OCI-M2 (cell line): ENCODE results near the gene BORCS6.
"Not testable (repeated sequence)": the region's sequence is repeated elsewhere in the genome, so short reads cannot be mapped to it uniquely, and the experiment has no call there.

Source experiments
- DNase-seq: peaks from one replicate; lab custom pipeline; 2025; ENCODE audit not compliant: unreplicated experiment; lab: John Stamatoyannopoulos, UW

BORCS6 gene

GRCh38 chr17:8175795-8176196 lies 14.2 kb downstream of the BORCS6 start:
- no peak for DNase-seq

- no peak for DNase-seq
These were observed 16.1 kb downstream of the BORCS6 start for GRCh38 chr17:8173871-8174322.

- DNase-seq = peak; percentile 90
These were observed 16.7 kb downstream of the BORCS6 start for GRCh38 chr17:8173056-8173870.

DNA sequence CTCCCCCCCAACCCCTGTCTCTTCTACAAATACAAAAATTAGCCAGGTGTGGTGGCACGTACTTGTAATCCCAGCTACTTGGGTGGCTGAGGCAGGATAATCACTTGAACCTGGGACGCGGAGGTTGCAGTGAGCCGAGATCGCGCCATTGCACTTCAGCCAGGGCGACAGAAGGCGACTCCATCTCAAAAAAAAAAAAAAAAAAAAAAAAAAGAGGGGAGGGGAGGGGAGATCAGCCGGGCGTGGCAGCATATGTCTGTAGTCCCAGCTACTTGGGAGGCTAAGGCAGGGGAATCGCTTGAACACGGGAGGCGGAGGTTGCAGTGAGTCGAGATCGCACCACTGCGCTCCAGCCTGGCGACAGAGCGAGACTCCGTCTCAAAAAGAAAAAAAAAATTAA lies 19.8 kb downstream of the BORCS6 start:
- DNase-seq = not testable (repeated sequence)

- no peak for DNase-seq
These were observed 22.5 kb downstream of the BORCS6 start for GRCh38 chr17:8167526-8167925.

GRCh38 chr17:8166731-8167130 lies 23.2 kb downstream of the BORCS6 start:
- no peak for DNase-seq

DNA sequence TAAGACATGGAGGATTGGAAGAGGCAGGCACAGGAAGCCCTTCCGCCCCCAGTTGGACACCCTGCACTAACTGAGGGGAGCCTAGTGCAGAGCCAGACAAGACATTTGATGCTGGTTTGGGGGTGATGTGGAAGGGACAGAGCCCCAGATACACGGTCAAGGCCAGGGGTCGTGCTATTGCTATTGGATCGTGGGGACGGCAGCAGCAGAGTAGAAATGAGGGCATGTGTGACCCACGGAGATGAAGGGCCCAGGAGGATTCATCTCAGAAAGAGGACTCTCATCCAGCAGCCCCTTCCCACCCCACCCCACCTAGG lies 25.2 kb downstream of the BORCS6 start:
- no peak for DNase-seq

DNA sequence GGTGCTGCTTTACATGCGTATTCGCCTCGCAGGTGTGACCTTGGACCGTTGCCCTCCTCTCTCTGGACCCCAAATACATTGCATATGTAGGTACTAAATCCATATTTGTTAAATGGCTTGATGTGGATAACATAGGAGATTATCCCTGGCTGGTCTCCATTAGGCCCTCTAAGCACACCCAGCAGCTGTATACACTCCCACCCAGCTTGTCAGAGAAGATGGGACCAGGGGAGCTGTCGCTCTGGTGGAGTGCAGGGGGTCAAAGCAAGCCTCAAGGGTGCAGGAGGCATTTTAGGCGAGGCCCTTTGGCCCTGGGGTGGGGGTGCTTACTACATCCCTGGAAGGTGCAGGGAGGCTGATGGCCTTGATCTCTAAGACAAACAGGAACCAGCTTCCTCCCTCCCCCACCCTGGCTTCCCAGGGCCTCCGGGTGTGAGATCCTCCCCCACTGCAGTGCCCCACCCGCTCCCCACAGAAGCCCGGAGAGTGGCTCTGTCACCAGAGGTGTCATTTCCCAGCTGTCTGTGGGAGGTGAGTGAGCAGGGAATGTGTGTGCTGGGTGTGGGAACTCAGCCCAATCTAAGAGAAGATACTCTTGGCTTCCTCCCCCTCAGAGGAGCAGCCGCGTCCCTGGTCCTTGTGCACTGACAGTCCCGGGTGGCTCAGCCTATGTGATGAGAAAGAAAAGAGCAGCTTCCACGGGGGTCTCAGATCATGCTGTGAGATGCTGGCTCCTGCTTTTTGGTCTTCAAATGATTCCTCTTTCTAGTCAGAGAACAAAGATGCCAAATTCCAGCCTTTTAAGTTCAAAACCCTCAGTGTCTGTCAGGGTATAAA lies 25.8 kb downstream of the BORCS6 start:
- peak; percentile 36 for DNase-seq

- no peak for DNase-seq
These were observed 26.7 kb downstream of the BORCS6 start for GRCh38 chr17:8162997-8163977.

DNA sequence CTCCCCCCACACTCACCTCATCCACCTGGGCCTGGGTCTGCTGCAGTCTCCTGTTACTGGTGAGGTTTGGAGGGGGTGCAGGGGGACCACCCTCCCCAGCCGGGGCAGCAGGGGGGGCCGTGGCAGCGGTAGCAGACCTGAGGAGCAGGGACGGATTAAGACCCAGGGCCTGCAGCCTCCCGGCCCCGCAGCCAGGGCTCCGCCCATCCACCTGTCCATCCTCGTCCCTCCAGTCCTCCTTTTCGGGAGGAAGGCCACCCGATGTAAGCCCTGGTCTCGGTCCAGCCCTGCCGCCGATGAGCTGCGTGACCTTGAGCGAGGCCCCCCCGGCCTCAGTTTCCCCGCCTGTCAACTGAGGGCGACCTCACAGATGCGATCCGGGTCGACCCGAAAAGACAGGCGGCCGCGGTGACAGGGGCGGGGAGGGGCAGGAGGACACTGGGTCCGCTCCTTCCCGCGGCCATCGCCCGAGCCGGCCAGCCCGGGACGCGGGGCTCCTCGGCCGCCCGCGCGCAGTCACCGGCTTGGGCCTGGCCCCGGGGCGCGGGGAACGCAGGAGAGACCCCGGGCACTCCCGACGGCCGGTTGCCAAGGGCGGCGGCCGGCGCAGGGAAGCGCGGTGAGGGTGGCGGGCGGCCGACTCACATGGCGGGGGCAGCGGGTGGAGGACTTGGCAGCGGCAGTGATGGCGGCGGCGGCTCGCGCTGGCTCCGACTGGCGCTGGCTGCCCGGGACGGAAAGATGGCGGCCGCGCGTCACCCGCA lies 27.6 kb downstream of the BORCS6 start, which contains the start of gene VAMP2:
Gene VAMP2, minus strand, starts transcription at position 716 of the 764 bp plus-strand sequence. Its CDS starts 69 bp downstream, at position 647.
- DNase-seq = no peak

- DNase-seq = no peak
These were observed 28.4 kb downstream of the BORCS6 start for GRCh38 chr17:8161289-8162232.

DNA sequence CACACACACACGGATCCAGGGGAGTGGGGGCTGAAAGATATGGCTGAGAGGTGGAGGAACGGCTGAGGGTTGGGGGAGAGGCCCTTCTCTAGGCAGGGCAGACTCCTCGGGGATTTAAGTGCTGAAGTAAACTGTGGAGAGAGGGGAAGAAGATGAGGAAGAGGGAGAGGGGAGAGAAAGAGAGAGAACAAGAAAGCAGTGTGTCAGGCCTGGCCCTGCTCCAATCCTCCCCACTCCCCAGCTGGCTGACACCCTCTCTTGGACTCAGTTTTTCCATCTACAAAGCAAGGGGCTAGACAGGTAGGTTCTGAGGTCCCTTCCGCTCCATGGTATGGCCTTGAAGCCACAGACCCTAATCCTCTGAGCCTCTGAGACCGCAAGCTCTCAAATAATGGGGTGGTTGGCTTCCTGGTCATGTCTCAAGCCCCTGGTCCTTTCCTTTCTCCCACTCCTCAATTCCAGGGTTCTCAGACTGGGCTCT lies 29.2 kb downstream of the BORCS6 start:
- DNase-seq = no peak

GRCh38 chr17:8160224-8160577 lies 29.8 kb downstream of the BORCS6 start:
- DNase-seq = no peak

GRCh38 chr17:8159459-8160223 lies 30.3 kb downstream of the BORCS6 start:
- no peak for DNase-seq

- DNase-seq = no peak
These were observed 31.0 kb downstream of the BORCS6 start for GRCh38 chr17:8159032-8159400.

GRCh38 chr17:8158267-8159031 lies 31.5 kb downstream of the BORCS6 start:
- peak; percentile 84 for DNase-seq

GRCh38 chr17:8156246-8156992 lies 33.6 kb downstream of the BORCS6 start:
- DNase-seq = peak; percentile 95
